HG03066 (cell line): ENCODE results near the gene RSPRY1.
A peak's percentile ranks its signal among the peaks of the same experiment; 100 is the strongest.
"Not testable (repeated sequence)": the region's sequence is repeated elsewhere in the genome, so short reads cannot be mapped to it uniquely, and the experiment has no call there.

Experiments
- ATAC-seq: cut with Tn5 transposase; IDR thresholded peaks from one replicate; pipeline ENCODE4 v1.9.1; 2021; ENCODE audit warnings: low read depth; ENCODE audit not compliant: unreplicated experiment

RSPRY1 gene

DNA sequence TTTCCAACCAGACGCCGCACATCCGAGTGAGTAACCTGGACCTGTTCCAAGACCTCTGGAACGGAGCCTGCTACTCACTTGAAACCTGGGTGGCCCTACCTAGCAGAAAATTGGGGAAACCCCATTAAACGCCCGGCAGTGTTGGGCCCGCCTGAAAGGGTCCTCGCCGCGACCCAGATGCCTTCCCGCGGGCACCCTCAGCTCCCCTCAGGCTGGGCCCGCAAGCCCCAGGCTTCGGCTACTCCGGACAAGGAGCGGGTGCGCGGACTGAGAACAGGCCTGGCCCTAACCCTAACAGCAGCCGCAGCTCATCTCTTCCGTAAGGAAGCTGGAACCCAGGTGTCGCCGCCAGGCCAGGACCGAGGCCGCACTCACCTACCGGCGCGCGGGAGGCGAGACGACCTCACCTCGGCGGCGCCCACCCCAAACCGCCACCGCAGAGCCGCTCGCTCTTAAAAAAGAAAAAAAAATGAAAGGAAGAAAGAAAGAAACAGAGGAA, 634 bp upstream of the RSPRY1 start:
- ATAC-seq, result peak; percentile 20

DNA sequence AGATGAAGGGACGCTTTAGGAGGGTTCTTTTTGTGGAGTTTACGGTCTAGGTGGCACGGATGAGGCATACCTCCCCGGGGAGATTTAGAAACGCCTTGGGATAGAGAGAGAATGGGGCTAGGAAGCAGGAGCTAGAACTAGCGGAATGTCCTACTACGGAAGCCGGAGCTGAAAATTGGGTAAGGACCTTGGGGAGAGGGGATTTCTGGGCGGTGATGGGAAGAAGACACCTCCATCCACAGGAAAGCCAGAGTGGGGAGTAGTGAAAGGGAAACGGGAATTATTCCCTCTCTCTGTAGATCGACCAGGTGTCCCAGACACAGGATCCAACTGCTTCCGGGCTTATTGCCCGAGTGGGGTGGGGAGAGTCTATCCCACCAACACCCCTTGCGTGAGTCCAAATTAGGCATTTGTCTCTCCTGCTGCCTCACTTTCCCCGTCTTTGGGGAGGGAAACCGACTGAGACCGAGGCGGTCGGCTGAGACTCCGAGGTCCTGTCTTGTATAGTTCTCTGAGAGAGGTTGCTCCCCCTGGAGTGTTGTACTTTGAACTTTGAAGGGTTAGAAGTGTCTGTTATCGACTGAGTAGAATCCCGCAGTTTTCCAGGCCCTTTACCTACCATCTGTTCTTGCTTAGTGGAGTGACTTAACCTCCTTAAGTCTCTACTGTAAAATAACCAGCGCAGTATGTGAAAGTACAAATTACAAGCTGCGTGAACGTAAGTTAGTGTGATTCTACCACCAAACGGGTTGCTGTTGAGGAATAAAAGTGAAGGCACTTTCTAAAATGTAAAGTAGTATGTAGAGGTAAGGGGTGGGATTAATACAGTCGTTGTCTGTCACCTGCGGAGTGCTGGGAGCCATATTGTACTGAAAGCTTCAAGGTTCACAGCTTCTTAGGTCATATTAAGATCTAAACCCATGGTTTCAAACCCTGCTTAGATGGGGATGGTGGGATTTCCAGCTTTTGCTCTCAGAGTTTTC, 1.0 kb downstream of the RSPRY1 start:
- no peak for ATAC-seq

DNA sequence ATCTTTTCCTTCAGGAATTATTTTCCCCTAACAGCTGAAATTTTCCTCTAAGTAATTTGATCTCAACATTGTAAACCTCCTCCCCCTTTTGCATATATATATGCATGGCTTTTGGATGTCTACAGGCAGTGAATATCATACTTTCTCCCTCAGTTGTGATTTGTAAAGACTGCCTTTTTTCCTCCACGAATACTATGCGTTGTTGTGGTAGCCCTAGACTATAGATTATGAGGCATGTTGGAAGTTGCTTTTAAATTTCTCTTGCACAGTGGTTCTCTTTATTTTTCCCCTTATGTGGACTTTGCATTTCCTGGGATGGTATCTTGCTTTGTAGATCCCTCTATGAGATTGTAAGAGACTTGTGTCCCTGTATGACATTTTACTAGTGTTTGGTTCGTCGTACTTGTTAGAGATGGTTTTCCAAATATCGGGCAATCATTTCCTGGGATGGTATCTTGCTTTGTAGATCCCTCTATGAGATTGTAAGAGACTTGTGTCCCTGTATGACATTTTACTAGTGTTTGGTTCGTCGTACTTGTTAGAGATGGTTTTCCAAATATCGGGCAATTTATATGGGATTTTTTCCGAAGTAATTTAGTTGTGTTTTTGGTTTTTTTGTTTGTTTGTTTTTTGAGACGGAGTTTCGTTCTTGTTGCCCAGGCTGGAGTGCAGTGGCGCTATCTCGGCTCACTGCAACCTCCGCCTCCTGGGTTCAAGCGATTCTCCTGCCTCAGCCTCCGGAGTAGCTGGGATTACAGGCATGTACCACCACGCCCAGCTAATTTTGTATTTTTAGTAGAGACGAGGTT, 2.0 kb downstream of the RSPRY1 start:
- not testable (repeated sequence) for ATAC-seq

DNA sequence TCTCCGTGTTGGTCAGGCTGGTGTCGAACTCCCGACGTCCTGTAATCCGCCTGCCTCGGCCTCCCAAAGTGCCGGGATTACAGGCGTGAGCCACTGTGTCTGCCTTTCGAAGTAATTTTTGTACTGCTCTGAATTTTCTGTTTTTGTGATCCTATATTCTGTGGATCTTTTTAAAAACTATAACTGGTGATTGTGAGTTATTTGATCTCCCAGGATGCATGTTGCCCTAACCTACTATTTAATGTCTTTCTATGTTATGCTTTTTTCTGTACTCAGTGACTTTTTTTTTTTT, 2.5 kb downstream of the RSPRY1 start:
- ATAC-seq, result no peak

DNA sequence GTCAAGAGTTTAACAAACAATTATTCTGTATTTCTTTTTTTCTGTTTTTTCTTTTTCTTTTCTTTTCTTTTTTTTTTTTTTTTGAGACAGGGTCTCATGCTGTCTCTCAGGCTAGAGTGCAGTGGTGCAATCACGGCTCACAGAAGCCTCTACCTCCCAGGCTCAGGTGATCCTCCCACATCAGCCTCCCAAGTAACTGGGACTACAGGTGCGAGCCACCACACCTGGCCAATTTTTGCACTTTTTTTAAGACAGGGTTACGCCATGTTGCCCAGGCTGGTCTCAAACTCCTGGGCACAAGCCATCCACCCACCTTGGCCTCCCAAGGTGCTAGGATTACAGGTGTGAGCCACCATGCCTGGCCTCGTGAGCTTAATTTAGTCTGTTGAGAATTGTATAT, 3.4 kb downstream of the RSPRY1 start:
- ATAC-seq, result not testable (repeated sequence)

DNA sequence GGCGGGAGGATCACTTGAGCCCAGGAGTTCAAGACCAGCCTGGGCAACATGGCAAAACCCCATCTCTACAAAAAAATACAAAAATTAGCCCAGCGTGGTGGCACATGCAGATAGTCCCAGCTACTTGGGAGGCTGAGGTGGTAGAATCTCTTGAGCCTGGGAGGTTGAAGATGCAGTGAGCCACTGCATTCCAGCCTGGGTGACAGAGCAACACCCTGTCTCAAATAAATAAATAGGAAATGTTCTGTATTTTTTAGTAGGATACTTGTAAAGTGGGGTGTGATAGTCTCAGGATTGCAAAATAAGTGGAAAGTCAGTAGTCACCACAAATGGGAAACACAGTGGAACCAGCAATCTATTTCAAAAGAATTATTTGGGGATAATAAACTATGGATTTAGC, 4.0 kb downstream of the RSPRY1 start:
- ATAC-seq, result no peak

DNA sequence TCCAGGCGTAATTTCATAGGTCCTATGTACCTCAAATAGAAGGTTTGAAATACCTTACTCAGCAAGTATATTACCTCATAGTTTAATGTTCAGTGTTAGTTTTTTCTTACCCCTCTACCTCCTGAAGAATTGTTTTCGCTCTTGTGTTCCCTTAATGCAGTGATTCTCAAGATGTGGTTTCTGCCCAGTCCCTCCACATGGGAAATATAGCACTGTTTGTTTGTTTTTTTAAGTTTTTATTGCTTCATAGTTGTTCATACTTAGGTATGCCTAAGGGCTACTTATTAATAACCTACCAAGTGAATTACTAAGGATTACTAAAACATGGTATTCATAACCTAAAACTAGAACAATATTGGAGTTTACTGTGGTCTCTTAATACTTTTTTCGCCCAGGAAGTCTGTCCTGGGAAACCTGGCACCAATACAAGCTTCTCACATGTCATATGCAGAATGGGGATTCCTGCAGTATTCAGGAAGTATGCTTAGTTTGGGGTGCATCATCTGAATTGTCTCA, 5.0 kb downstream of the RSPRY1 start:
- no peak for ATAC-seq

DNA sequence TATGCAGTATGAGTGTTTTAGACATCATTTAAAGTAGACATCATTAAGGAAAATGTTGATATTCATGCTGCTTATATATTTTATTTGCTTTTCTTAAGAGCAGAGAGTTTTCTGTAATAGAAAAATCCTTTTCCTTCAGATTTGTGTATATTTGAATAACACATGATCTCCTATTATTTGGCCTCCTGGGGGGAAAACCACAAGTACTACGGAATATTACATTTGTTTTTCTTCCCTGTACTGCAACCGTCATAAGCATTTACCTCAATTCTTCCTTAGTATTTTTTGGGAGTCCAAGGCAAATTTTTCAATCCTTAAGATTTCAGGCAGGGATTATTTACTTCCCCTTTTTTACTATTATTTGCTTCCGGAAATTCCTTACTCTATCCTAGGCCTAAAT, 6.0 kb downstream of the RSPRY1 start:
- ATAC-seq, result no peak

DNA sequence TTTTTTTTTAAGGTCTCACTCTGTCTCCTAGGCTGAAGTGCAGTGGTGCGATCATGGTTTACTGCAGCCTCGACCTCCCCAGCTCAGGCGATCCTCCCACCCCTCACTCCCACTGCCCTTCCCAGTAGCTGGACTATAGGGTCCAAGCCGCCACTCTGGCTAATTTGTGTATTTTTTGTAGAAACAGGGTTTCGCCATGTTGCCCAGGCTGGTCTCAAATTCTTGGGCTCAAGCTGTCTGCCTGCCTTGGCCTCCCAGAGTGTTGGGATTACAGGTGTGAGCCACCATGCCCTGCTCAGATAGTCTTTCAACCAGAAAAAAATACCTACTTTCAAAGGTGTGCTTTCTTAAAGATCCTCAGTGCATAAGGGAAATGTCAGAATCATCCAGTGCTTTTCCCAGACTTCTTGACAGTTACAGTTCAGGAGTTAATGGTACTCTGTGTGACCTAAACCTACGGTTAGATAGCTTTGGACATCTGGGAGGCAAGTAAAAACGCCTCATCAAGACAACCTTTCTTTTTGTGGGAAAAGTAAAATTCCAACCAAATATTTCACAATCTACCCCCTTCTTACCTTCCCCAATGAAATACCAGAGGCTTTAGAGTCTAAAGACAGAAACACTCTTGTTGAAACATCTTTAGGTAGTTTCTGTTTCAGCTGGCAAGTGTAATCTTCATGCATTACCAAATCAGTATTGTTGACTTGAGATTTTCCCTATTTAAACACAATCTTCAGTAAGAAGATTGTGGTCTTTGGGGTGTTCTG, 6.8 kb downstream of the RSPRY1 start:
- ATAC-seq, result no peak

DNA sequence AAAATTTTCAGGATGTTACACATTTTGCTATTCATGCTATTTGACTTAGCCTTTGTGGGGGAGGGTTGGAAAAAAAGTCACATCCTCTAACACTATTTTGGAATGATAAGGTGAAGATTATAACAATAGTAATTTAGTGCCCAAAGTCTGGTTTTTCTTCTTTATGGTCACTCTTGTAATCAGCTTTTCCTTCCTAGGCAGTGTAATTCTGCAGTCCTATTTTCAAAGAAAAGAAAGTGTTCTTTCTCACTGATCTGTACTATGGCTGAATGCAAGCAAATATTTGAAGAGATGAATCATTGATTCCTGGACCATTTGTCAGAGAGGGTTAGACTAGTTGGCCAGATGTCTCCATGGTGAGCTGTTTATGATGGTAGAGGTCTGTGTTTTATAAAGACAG, 8.4 kb downstream of the RSPRY1 start:
- ATAC-seq, result no peak

DNA sequence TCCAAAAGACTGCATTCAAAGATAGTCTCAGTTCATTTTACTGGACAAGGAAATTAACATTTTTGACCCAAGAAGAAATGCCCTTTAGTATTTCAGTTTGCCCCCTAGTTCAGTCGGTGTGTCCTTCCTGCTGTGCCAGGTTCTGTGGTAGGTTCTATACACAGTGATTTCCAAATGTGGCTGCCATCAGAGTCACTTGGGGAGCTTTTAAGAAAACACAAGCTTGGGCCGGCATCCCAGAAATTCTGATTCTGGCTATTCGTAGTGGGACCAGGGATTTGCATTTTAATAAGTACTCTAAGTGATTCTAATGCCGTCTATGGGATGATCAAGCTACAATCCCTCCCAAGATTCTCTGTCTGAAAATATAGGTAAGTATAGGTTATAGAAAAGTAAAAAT, 10.2 kb downstream of the RSPRY1 start:
- ATAC-seq, result no peak

DNA sequence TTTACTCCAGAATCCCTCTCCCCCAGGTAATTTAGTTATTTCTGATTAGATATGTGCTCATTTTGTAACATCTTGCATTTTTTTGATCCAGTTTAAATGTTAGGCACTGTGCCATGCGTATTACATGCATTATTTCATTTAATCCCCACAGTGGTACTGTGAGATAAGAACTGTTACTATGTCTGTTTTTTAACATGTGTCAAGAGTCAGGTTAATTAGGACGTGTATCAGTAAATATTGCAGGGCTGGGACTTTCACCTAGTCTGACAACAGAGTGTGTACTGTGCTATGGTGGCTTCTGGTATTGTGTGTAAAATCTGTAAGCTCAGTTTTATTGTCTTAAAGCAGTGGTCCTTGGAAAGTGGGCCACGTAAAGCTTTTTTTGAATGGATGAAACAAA, 10.6 kb downstream of the RSPRY1 start:
- no peak for ATAC-seq

DNA sequence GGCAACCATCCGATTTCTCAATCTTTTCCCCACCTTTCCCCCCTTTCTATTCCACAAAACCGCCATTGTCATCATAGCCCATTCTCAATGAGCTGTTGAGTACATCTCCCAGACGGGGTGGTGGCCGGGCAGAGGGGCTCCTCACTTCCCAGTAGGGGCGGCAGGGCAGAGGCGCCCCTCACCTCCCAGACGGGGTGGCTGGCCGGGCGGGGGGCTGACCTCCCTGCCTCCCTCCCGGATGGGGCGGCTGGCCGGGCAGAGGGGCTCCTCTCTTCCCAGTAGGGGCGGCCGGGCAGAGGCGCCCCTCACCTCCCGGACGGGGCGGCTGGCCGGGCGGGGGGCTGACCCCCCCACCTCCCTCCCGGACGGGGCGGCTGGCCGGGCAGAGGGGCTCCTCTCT, 14.2 kb downstream of the RSPRY1 start:
- ATAC-seq, result not testable (repeated sequence)

DNA sequence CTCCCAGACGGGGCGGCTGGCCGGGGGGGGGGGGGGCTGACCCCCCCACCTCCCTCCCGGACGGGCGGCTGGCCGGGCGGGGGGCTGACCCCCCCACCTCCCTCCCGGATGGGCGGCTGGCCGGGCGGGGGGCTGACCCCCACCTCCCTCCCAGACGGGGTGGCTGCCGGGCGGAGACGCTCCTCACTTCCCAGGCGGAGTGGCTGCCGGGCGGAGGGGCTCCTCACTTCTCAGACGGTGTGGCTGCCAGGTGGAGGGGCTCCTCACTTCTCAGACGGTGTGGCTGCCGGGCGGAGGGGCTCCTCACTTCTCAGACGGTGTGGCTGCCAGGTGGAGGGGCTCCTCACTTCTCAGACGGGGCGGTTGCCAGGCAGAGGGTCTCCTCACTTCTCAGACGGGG, 14.8 kb downstream of the RSPRY1 start:
- not testable (repeated sequence) for ATAC-seq

DNA sequence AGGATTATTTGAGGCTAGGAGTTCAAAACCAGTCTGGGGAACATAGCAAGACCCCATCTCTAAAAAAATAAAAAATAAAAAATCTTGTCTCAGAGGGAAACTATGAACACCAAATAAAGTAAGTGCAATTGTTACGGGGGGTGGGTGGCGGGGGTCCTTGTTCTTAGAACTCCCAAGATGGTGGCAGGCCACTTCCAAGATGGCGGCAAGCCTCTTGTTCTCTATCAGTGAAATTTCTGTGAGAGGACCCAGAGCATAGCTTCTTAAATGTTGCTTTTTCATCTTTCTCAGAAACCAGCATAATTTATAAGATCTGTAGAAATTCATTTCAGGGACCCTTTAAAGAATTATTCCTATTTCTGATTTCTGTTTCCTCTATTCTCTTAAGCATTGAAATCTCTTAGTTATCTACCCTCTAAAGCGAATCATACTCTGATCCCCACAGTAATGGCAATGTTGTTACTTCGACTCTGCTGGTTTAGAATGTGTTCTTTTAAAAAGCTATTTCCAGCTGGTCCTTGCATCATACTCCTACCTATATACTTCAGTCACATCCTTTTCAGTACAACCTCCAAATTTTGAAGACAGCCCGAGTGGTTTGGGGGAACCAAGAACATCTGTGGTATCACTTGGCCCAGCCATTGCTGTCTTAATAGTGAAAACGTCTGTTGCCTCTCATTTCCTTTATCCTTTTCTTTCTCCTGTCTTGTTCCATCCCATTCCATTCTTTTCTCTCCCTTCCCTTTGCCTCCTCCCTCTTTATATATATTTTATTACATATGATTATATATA, 16.2 kb downstream of the RSPRY1 start:
- no peak for ATAC-seq

DNA sequence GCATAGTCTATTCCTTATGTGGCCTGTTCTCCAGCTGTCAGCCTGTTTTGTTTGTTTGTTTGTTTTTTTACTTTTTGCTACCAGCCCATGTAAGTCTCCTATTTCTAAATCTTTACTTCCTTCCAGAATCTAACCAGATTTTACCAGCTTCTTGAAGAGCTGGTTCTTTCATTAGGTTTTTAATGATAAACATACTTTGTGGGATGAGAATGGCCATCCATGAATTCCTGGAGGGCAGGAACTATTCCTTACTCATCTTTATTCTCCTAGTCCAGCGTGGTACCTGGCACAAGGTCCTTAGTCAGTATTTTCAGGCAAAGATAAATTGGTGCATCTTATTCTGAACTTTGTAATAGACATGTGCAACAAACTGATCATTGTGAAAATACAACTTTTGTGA, 17.3 kb downstream of the RSPRY1 start:
- no peak for ATAC-seq

DNA sequence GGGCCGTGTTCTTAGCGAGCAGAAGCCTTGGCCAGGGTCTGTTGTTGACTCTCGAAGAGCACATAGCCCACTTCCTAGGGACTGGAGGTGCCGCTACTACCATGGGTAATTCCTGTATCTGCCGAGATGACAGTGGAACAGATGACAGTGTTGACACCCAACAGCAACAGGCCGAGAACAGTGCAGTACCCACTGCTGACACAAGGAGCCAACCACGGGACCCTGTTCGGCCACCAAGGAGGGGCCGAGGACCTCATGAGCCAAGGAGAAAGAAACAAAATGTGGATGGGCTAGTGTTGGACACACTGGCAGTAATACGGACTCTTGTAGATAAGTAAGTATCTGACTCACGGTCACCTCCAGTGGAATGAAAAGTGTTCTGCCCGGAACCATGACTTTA, 18.5 kb downstream of the RSPRY1 start:
- no peak for ATAC-seq

DNA sequence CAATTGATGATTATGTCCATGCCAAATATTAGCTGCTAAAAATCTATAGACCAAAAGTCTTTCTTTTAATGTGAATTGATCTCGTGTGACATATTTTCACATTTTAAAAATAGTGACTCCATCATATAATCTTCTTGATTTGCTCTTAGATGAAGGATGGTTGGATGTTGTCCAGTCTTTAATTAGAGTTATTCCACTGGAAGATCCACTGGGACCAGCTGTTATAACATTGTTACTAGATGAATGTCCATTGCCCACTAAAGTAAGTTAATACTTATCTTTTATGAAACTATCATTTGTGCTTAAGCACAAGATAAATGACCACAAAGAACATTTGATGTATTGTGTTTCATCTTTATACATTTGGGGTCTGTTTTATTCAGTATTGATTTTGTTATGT, 22.8 kb downstream of the RSPRY1 start:
- ATAC-seq, result no peak

DNA sequence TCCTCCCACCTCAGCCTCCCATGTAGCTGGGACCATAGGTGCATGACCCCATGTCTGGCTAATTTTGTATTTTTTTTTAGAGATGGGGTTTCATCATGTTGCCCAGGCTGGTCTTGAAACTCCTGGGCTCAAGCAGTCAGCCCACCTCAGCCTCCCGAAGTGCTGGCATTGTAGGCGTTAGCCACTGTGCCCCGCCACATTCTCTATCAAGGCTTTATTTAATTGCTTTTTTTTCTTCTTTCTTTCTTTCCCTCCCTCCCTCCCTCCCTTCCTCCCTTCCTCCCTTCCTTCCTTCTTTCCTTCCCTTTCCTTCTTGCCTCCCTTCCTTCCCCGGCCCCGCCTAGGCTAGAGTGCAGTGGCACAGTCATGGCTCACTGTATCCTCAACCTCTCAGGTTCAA, 23.7 kb downstream of the RSPRY1 start:
- no peak for ATAC-seq

DNA sequence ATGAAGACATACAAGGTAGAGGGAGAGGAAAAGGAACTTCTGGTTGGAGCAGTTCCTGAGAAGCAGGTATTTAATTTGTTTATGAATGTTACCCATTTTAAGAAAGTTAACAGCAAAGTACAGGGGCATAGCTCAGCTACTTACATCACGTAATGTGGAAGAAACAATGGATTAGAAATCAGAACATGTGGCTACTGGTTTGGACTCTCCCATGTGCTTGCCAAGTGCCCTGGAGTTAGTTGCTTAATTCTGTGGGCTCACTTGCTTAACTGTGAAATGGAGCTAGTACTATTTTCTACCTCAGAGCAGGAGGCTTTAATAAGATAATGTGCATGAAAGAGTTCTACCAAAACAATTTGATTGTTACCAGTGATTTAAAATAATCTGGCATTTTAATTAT, 27.3 kb downstream of the RSPRY1 start:
- ATAC-seq, result no peak
